NCI-H2107 (cell line): ENCODE data around the gene DNAH8.
"Not testable (repeated sequence)": the region's sequence is repeated elsewhere in the genome, so short reads cannot be mapped to it uniquely, and the experiment has no call there.

Experiments used
- DNase-seq: peaks from one replicate; lab custom pipeline; 2025; lab: John Stamatoyannopoulos, UW

DNAH8 gene

GRCh38 chr6:38715016-38715689 lies at the start of gene DNAH8:
Gene DNAH8, plus strand, starts transcription at chr6:38715311. Its CDS starts 7,499 bp downstream, at chr6:38722810.
- no peak for DNase-seq

- DNase-seq: no peak
Observed at GRCh38 chr6:38671885-38672467, 43.1 kb upstream of the DNAH8 start.

- DNase-seq: no peak
Observed at GRCh38 chr6:38673397-38674165, 41.5 kb upstream of the DNAH8 start.

GRCh38 chr6:38676236-38676973 lies 38.7 kb upstream of the DNAH8 start:
- DNase-seq: no peak

- DNase-seq: no peak
Observed at GRCh38 chr6:38676974-38677544, 38.1 kb upstream of the DNAH8 start.

- no peak for DNase-seq
Observed at GRCh38 chr6:38678178-38678760, 36.8 kb upstream of the DNAH8 start.

GRCh38 chr6:38679668-38680067 lies 35.4 kb upstream of the DNAH8 start:
- no peak for DNase-seq

- DNase-seq: no peak
Observed at GRCh38 chr6:38681850-38682249, 33.3 kb upstream of the DNAH8 start.

- no peak for DNase-seq
Observed at GRCh38 chr6:38684237-38684636, 30.9 kb upstream of the DNAH8 start.

- DNase-seq: no peak
Observed at GRCh38 chr6:38684904-38685303, 30.2 kb upstream of the DNAH8 start.

- DNase-seq: no peak
Observed at GRCh38 chr6:38686270-38687042, 28.7 kb upstream of the DNAH8 start.

- no peak for DNase-seq
Observed at GRCh38 chr6:38687043-38687353, 28.1 kb upstream of the DNAH8 start.

- DNase-seq: no peak
Observed at GRCh38 chr6:38687549-38687948, 27.6 kb upstream of the DNAH8 start.

GRCh38 chr6:38688579-38689087 lies 26.5 kb upstream of the DNAH8 start:
- DNase-seq: no peak

- DNase-seq: no peak
Observed at GRCh38 chr6:38695227-38695900, 19.7 kb upstream of the DNAH8 start.

- no peak for DNase-seq
Observed at GRCh38 chr6:38695933-38696332, 19.2 kb upstream of the DNAH8 start.

GRCh38 chr6:38696345-38696744 lies 18.8 kb upstream of the DNAH8 start:
- no peak for DNase-seq

GRCh38 chr6:38697846-38698245 lies 17.3 kb upstream of the DNAH8 start:
- DNase-seq: no peak

- not testable (repeated sequence) for DNase-seq
Observed at GRCh38 chr6:38699702-38700101, 15.4 kb upstream of the DNAH8 start.

GRCh38 chr6:38701551-38701950 lies 13.6 kb upstream of the DNAH8 start:
- DNase-seq: no peak
